ENCODE data around the gene SYTL2. TPM values are rescaled to one million over a fixed set of nuclear protein-coding genes. Genes with fewer than 3 reads are reported as not detected.

Gene SYTL2
- polyA plus RNA-seq, 1 of the 3 experiments (the other 2 are of a cell fraction) = 36.0 TPM

GRCh38 chr11:85749287-85749834 lies 61.6 kb downstream of the SYTL2 start:
- no peak for TF ChIP-seq RXRA (IDR thresholded peaks at IDR 0.05; ENCODE audit: borderline replicate concordance, low read depth)
- 84% methylated on average over 3 of the region's 3 CpGs for WGBS (ENCODE audit: low lambda C conversion rate)
- Histone ChIP-seq H4K20me1 (ENCODE audit: insufficient read depth) (no peaks in the 10 kb centered on the region), H3K4me1 (ENCODE audit: control insufficient read depth in 1 of 2, insufficient read depth in 2 of 2, low read depth in 1 of 2, low read length in 1 of 2) (peaks cover 5 to 7% of the 10 kb centered on the region in 2 experiments; a peak in 1 of 4 replicates), H3F3A (replicated peaks; ENCODE audit: insufficient read depth) (no peaks in the 10 kb centered on the region), H3K4me2 (no peak overlapping the region), H2AFZ (ENCODE audit: low read depth) (no peak overlapping the region), H3K9me3 (no peaks in the 10 kb centered on the region), H3K36me3 (replicated peaks in 1 of 2; ENCODE audit: control insufficient read depth in 1 of 2, insufficient read depth in 2 of 2, low read length in 1 of 2) (no peaks in the 10 kb centered on the region), H3K9me2 (no peaks in the 10 kb centered on the region), H3K27ac (ENCODE audit: low read depth in 2 of 2, low read length in 1 of 2) (no peak overlapping the region), H3K27me3 (ENCODE audit: insufficient read depth) (no peaks in the 10 kb centered on the region), H3K9ac (no peak overlapping the region), H3K4me3 (ENCODE audit: low read depth in 2 of 2, low read length in 1 of 2) (no peak overlapping the region), H3K79me2 (ENCODE audit: insufficient read depth) (no peaks in the 10 kb centered on the region)
- ChIA-PET POLR2A (no interaction called here), CTCF (no interaction called here)
- DNase-seq = no peak

GRCh38 chr11:85748455-85748891 lies 62.5 kb downstream of the SYTL2 start:
- no peaks in the 10 kb centered on the region for H3K36me3 ChIP-seq (replicated peaks in 1 of 2; ENCODE audit: control insufficient read depth in 1 of 2, insufficient read depth in 2 of 2, low read length in 1 of 2)
- no peaks in the 10 kb centered on the region for H3K27me3 ChIP-seq (ENCODE audit: insufficient read depth)
- no peak overlapping the region for H3K9ac ChIP-seq
- no peaks in the 10 kb centered on the region for H3K79me2 ChIP-seq (ENCODE audit: insufficient read depth)
- no peak for DNase-seq
- H3K4me1 ChIP-seq (ENCODE audit: control insufficient read depth in 1 of 2, insufficient read depth in 2 of 2, low read depth in 1 of 2, low read length in 1 of 2) = peaks cover 5 to 7% of the 10 kb centered on the region in 2 experiments; a peak in 1 of 4 replicates
- H4K20me1 ChIP-seq (ENCODE audit: insufficient read depth) = no peaks in the 10 kb centered on the region
- no peak overlapping the region for H2AFZ ChIP-seq (ENCODE audit: low read depth)
- H3K4me3 ChIP-seq (ENCODE audit: low read depth in 2 of 2, low read length in 1 of 2) = no peak overlapping the region
- WGBS (ENCODE audit: low lambda C conversion rate) = 77% methylated on average over 6 of the region's 6 CpGs
- H3K9me3 ChIP-seq = no peaks in the 10 kb centered on the region
- ChIA-PET POLR2A (no interaction called here), CTCF (no interaction called here)
- no peak overlapping the region for H3K4me2 ChIP-seq
- TF ChIP-seq MXI1 (IDR thresholded peaks at IDR 0.05; ENCODE audit: low read depth, low read length) (no peak), USF1 (IDR thresholded peaks at IDR 0.05; ENCODE audit: borderline replicate concordance, low read depth) (no peak), TAF1 (IDR thresholded peaks at IDR 0.05; ENCODE audit: borderline replicate concordance, low read depth, low read length) (no peak), ELF1 (IDR thresholded peaks at IDR 0.05) (no peak), EP300 (IDR thresholded peaks at IDR 0.05; ENCODE audit: borderline replicate concordance in 1 of 2, low read depth in 1 of 2, low read length in 1 of 2) (no peak), GABPA (IDR thresholded peaks at IDR 0.05; ENCODE audit: low read depth) (no peak), NRF1 (IDR thresholded peaks at IDR 0.05; ENCODE audit: low read depth, low read length) (no peak), TEAD4 (IDR thresholded peaks at IDR 0.05; ENCODE audit: borderline replicate concordance, insufficient read depth) (no peak), MEF2A (IDR thresholded peaks at IDR 0.05; ENCODE audit: borderline replicate concordance, low read depth) (no peak), SIN3A (IDR thresholded peaks at IDR 0.05; ENCODE audit: borderline replicate concordance, low read depth, low read length) (no peak), RAD21 (IDR thresholded peaks at IDR 0.05; ENCODE audit: low read length) (no peak), FOXM1 (IDR thresholded peaks at IDR 0.05; ENCODE audit: low read depth) (no peak), CHD2 (IDR thresholded peaks at IDR 0.05; ENCODE audit: low read length, partially characterized antibody) (no peak), RCOR1 (IDR thresholded peaks at IDR 0.05; ENCODE audit: low read length) (no peak), SMC3 (IDR thresholded peaks at IDR 0.05; ENCODE audit: low read depth, low read length) (no peak)
- TF ChIP-seq, protein P1, sequence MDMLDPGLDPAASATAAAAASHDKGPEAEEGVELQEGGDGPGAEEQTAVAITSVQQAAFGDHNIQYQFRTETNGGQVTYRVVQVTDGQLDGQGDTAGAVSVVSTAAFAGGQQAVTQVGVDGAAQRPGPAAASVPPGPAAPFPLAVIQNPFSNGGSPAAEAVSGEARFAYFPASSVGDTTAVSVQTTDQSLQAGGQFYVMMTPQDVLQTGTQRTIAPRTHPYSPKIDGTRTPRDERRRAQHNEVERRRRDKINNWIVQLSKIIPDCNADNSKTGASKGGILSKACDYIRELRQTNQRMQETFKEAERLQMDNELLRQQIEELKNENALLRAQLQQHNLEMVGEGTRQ (IDR thresholded peaks at IDR 0.05; ENCODE audit: borderline replicate concordance, low read depth, low read length) = no peak
- H3F3A ChIP-seq (replicated peaks; ENCODE audit: insufficient read depth) = no peaks in the 10 kb centered on the region
- no peak overlapping the region for H3K27ac ChIP-seq (ENCODE audit: low read depth in 2 of 2, low read length in 1 of 2)
- H3K9me2 ChIP-seq = no peaks in the 10 kb centered on the region

All from SK-N-SH (cell line).